OCI-LY3 (cell line): ENCODE results near the gene SLC17A3.

ENCODE experiments used
- EZH2phosphoT487 ChIP-seq: fragments of 200-600 bp; shearing (Covaris generic); IDR thresholded peaks from 2 replicates; pipeline ENCODE4 v1.6.1; 2018; ENCODE audit warnings: antibody characterized with exemption, mixed run types, low read depth
- TF ChIP-seq, protein P1 (sequence below): fragments of 200-600, 300-600 bp; sonication (generic); IDR thresholded peaks from 2 replicates; pipeline ENCODE4 v1.5.1; 2014; ENCODE audit warnings: antibody characterized with exemption, low read length, low read depth

DNA sequence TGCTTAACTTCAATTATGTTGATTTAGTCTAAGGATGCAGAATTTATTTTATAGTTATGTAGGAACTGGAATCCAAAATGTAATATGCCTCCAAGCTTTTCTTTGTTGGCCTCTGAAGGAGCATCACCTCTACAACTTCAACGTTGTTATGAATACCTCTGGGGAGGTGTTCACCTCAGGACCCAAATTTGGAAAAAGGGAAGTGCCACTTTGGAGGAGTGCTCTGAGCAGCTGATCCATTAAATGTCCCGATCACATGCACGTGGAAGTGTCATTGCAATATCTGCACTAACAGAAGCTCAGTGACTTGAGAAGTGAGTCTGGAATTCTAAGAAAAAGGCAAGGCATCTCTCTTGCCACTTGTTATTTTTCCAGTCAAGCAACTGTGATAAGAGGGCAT, 22.2 kb upstream of the SLC17A3 start:
- TF ChIP-seq, protein P1, sequence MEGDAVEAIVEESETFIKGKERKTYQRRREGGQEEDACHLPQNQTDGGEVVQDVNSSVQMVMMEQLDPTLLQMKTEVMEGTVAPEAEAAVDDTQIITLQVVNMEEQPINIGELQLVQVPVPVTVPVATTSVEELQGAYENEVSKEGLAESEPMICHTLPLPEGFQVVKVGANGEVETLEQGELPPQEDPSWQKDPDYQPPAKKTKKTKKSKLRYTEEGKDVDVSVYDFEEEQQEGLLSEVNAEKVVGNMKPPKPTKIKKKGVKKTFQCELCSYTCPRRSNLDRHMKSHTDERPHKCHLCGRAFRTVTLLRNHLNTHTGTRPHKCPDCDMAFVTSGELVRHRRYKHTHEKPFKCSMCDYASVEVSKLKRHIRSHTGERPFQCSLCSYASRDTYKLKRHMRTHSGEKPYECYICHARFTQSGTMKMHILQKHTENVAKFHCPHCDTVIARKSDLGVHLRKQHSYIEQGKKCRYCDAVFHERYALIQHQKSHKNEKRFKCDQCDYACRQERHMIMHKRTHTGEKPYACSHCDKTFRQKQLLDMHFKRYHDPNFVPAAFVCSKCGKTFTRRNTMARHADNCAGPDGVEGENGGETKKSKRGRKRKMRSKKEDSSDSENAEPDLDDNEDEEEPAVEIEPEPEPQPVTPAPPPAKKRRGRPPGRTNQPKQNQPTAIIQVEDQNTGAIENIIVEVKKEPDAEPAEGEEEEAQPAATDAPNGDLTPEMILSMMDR = no peak
- no peak for TF ChIP-seq EZH2phosphoT487
